NCI-H2107 (cell line): ENCODE data around the gene ERCC2.

ENCODE experiments used
- DNase-seq: peaks from one replicate; lab custom pipeline; 2025; lab: John Stamatoyannopoulos, UW

ERCC2 gene

GRCh38 chr19:45303269-45304060, 66.9 kb downstream of the ERCC2 start:
- no peak for DNase-seq

GRCh38 chr19:45302416-45302815, 68.0 kb downstream of the ERCC2 start:
- DNase-seq: no peak
